Esophagus muscularis mucosa (tissue), 4 donors: ENCODE data around the gene SERF2.

Experiments
- EP300 ChIP-seq: sonication (generic); formaldehyde crosslinking; IDR thresholded peaks from one replicate; pipeline ENCODE4 v1.6.1; 2017; ENCODE audit warnings: antibody characterized with exemption
- POLR2A ChIP-seq: fragments of 450-650 bp; IDR thresholded peaks from one replicate; pipeline ENCODE4 v1.6.1; 2017; ENCODE audit warnings: antibody characterized with exemption, moderate library complexity, mild to moderate bottlenecking, low read depth
- POLR2AphosphoS5 ChIP-seq, 2 donors: sonication (generic); formaldehyde crosslinking; IDR thresholded peaks; one replicate each; pipeline ENCODE4 v1.6.1; 2017; ENCODE audit warnings: antibody characterized with exemption in 2 of 2
- TF ChIP-seq, protein P1 (sequence below), 3 experiments: fragments of 200-600 bp in 2 of 3; fragments of 450-650 bp in 1 of 3; sonication (generic) in 2 of 3; IDR thresholded peaks; one replicate each; pipeline ENCODE4 v1.5.1; 2017 to 2019; ENCODE audit warnings: antibody characterized with exemption in 3 of 3, mild to moderate bottlenecking in 2 of 3, moderate library complexity in 1 of 3

DNA sequence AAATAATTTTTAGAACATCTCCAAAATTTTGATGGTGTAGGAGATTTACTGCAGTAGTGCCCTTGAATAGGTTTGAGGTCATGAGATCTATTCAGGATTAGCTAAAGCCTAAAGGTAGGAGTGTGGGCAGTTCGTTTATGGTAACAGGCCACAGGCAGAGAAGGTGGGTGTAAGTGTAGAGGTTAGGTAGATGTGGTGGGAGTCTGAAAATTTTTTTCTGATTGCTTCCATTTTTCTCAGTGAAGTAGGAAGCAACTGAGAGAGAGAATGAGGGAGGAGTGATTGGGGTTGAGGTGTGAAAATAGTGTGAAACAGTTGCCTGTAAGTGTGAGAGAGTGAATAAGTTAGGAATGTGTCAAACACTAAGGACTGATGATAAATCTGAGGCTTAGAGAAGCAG lies 13.1 kb upstream of the SERF2 start:
- TF ChIP-seq, protein P1, sequence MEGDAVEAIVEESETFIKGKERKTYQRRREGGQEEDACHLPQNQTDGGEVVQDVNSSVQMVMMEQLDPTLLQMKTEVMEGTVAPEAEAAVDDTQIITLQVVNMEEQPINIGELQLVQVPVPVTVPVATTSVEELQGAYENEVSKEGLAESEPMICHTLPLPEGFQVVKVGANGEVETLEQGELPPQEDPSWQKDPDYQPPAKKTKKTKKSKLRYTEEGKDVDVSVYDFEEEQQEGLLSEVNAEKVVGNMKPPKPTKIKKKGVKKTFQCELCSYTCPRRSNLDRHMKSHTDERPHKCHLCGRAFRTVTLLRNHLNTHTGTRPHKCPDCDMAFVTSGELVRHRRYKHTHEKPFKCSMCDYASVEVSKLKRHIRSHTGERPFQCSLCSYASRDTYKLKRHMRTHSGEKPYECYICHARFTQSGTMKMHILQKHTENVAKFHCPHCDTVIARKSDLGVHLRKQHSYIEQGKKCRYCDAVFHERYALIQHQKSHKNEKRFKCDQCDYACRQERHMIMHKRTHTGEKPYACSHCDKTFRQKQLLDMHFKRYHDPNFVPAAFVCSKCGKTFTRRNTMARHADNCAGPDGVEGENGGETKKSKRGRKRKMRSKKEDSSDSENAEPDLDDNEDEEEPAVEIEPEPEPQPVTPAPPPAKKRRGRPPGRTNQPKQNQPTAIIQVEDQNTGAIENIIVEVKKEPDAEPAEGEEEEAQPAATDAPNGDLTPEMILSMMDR (IDR thresholded peaks at IDR 0.05): no peak
- TF ChIP-seq POLR2AphosphoS5 (IDR thresholded peaks at IDR 0.05) (no peak), POLR2A (no peak), EP300 (no peak)
